Muscle layer of colon (tissue), 2 donors: ENCODE measurements around the gene SKIDA1.

Source experiments
- H3K27ac ChIP-seq: one replicate; pipeline ENCODE4 v1.7.0; 2013; ENCODE audit warnings: low read depth, mild to moderate bottlenecking, low read length, moderate library complexity
- H3K27me3 ChIP-seq, 2 donors: one replicate each; pipeline ENCODE4 v1.7.0; 2013; ENCODE audit warnings: low read length in 2 of 2, mild to moderate bottlenecking in 2 of 2; ENCODE audit not compliant: insufficient read depth in 2 of 2, control insufficient read depth in 1 of 2
- H3K36me3 ChIP-seq: one replicate; pipeline ENCODE4 v1.7.0; 2013; ENCODE audit warnings: mild to moderate bottlenecking, low read length; ENCODE audit not compliant: insufficient read depth
- H3K4me1 ChIP-seq: one replicate; pipeline ENCODE4 v1.7.0; 2013; ENCODE audit warnings: mild to moderate bottlenecking, low read length; ENCODE audit not compliant: insufficient read depth
- H3K4me3 ChIP-seq, 2 donors: one replicate each; pipeline ENCODE4 v1.7.0; 2013; ENCODE audit warnings: low read length in 2 of 2, low read depth in 1 of 2, mild to moderate bottlenecking in 1 of 2, moderate library complexity in 1 of 2
- H3K9ac ChIP-seq: one replicate; pipeline ENCODE4 v1.7.0; 2013; ENCODE audit warnings: low read length
- H3K9me3 ChIP-seq: one replicate; pipeline ENCODE4 v1.7.0; 2013; ENCODE audit warnings: mild to moderate bottlenecking, low read length
- donor health status: abdominal sarcoma.
- donor health status: Adenocarcinoma of cecum.

Gene SKIDA1

DNA sequence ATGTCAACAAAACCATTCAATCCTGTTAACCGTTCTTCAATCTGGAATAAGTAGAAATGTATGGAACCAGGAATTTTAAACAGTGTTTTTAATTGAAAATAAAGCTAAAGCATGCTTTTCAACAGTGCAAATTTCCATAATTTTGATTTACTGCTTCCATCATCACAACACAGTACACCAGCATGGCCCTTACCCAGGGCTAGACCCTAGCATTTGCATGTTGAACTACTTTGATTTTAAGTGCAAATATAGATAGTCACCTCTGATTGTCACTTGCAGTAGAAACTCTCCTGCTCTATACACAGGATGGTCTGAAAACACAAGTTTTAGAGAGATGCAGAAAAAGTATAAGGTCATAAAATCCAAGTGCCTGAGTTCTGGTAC, 12.1 kb downstream of the SKIDA1 start:
- Histone ChIP-seq H3K9ac (no peak overlapping the region), H3K27me3 (no peaks in the 10 kb centered on the region), H3K36me3 (no peaks in the 10 kb centered on the region), H3K27ac (no peak overlapping the region), H3K4me3 (no peak overlapping the region), H3K9me3 (no peaks in the 10 kb centered on the region), H3K4me1 (peaks cover 25% of the 10 kb centered on the region)

DNA sequence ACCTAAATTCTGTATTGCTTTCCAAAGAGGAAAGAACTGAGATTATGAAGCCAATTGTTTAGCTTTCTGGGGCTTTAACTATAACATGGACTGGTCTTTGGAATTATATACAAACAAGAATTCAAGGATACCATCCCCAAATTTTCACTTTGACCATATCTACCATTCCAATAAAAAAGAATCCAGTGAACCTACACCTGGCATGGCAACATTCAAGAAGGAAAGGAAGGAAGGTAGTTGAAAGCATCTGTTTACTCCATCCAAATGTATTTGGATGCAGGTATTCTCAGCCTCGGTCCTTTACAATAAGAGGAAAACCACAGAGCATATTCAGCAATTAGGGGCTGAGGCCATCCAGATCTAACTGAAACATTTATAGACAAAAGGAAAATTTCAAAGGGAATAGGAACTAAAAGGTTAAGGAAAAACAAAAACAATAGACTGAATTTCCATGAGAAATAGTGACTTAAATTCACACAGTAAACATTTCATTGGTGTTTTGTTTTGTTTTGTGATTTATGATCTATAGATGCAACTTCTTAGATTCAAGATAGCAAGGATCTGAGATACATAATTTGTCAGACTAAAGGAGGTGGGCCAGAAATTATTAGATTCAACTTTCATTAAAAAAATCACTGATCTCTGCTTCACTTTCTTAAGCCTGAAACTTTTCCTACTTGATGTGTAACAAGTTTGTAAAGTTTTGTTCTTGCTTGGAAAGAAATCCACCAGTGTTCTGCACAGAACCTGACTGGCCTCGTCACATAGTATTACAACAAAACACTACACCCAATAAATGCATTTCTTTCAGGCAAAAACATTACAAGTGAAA, 12.7 kb downstream of the SKIDA1 start:
- H3K27me3 ChIP-seq: no peaks in the 10 kb centered on the region
- H3K9ac ChIP-seq: no peak overlapping the region
- no peaks in the 10 kb centered on the region for H3K9me3 ChIP-seq
- H3K4me3 ChIP-seq: no peak overlapping the region
- H3K27ac ChIP-seq: no peak overlapping the region
- peaks cover 25% of the 10 kb centered on the region for H3K4me1 ChIP-seq
- no peaks in the 10 kb centered on the region for H3K36me3 ChIP-seq

DNA sequence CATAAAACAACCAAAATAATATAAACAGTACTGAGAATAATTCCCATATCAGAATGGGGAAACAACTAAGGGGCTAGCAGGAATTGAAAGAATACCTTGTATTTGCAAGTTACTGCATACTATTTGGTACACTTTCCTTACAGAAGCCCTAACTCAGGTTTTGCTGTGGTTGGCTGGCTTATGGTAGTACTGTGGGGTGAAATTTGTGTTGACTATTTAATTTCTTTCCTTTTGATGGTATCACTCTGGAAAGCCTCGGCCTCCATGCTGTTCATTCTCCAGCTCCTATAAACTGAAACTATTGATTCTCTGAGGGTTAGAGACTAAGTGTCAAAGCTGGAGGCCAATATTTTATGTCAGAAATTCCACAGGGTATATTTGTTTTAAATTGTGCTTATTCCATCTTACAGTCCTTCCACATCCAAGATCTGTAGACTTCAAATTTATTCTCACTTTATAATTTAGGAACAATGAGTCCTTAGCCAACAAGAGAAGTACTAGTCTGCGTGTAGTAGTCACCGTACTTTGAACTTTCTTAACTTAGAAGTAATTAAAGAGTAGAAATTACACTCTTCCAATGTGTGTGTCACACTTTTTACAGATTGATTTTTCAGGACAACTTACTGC, 13.4 kb downstream of the SKIDA1 start:
- Histone ChIP-seq H3K4me1 (peaks cover 25% of the 10 kb centered on the region), H3K9me3 (no peaks in the 10 kb centered on the region), H3K36me3 (no peaks in the 10 kb centered on the region), H3K27me3 (no peaks in the 10 kb centered on the region), H3K27ac (no peak overlapping the region), H3K4me3 (no peak overlapping the region), H3K9ac (no peak overlapping the region)

DNA sequence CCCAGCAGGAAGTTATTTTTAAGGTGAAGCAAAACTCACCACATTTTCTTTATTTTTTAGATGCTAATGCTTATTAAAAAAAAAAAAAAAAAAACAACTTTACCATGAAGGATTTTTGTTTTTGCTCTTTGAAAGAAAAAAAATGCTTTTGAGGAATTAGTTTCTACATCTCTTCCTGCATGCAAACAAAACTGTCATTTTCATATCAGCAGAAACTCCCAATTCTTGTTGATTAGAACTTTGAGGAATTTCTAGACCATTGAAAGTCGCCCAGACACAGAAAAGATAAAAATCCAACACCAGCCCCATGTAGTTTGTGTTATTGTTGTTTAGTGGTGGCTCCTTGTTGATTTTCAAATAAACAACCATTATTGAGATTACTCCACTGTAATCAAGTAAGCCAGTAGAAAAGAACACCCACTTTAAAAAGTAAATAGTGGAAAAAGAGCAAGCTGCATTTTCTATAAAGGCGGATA, 14.3 kb downstream of the SKIDA1 start:
- no peaks in the 10 kb centered on the region for H3K9me3 ChIP-seq
- H3K27me3 ChIP-seq: no peaks in the 10 kb centered on the region
- no peak overlapping the region for H3K9ac ChIP-seq
- H3K4me1 ChIP-seq: peaks cover 25% of the 10 kb centered on the region
- H3K27ac ChIP-seq: no peak overlapping the region
- no peaks in the 10 kb centered on the region for H3K36me3 ChIP-seq
- H3K4me3 ChIP-seq: no peak overlapping the region

DNA sequence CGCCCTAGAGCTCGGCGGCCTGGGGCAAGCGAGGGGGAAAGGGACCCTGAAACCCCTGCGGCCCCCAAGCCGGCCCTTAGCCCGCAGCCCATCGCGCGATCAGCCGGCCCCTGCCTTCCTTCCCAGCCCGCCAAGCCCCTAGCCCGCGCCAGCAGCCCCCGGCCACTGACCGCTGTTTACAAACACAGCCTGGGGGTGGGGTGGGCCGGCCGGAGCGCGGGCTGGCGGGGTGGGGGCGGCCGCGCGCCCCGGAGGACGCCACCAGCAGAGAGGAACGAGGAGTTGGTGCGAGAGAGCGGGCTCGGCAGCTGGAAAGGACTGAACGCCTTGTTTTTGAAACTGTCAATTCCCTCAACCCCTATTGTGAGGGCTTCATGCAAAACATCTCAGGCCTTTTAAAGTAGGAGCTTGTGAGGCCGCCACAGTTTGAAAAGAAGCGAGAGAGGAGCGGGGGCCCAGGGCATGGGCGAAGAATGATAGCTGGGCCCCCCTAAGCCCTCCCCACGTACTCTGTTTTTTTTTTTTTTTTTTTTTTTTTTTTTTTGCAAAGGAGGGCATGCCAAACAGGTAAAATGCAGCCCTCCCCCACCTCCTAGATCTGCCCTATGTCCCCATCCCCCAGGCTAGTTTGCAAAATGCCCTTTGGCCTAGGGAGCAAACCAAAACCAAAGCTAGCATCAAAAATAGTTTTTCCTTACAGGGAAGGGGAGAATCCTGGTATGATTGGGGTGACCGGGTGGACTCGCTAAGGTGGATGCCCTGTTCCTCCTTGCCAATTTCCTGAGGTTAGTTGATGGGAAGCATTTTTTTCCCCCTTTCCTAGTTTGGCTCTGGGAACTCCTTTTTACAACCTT, 15.0 kb downstream of the SKIDA1 start:
- Histone ChIP-seq H3K36me3 (no peaks in the 10 kb centered on the region), H3K27ac (peak overlapping the region; percentile 0), H3K27me3 (no peaks in the 10 kb centered on the region), H3K4me3 (peak overlapping the region; percentile 40 to 44), H3K4me1 (peaks cover 25% of the 10 kb centered on the region), H3K9me3 (no peaks in the 10 kb centered on the region), H3K9ac (no peak overlapping the region)

DNA sequence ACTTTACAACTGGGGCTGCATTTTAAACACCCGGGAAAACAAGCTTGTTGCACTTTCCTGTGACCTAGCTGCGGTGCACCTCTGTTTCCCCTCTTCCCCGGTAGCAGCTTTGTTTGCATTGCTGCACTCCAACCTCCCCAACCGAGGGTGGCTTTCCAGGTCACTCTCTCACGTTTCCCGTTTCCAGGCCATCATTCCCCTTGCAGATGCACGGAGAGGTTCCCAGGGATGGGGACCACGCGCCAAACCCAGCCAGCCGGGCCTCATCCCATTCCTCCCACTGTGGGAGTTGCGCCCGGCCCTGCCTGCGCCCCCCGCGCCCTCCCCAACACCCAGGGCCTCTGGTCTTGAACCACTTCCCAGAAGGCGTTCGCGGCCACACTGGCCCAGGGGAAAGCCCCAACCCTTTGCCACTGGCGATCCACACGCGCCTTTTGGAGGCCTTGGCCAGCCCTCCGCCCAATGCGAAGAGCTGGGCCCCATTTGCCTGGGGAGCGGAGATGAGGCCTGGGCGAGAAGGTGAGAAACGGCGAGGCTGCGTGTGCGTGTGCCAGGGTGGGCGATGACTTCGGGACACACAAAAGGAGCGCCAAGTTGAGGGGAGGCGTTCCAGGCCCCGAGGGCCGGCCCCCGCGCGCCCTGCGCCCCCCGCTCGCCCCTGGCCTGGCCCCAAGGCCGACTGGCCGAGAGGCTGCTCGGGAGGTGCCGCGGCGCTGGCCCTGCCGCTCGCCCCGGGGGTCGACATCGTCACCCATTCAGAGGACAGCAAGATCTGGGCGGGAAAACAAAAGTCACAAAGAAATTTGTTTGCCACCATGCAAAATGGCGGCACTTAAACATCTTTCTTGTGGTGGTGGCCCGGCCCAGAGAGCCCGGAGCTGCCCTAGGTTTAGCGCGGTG, 15.9 kb downstream of the SKIDA1 start:
- H3K9me3 ChIP-seq: no peaks in the 10 kb centered on the region
- H3K27me3 ChIP-seq: no peaks in the 10 kb centered on the region
- H3K4me1 ChIP-seq: peaks cover 21% of the 10 kb centered on the region
- no peaks in the 10 kb centered on the region for H3K36me3 ChIP-seq
- peak overlapping the region; percentile 40 to 44 for H3K4me3 ChIP-seq
- H3K9ac ChIP-seq: no peak overlapping the region
- peak overlapping the region; percentile 41 for H3K27ac ChIP-seq

DNA sequence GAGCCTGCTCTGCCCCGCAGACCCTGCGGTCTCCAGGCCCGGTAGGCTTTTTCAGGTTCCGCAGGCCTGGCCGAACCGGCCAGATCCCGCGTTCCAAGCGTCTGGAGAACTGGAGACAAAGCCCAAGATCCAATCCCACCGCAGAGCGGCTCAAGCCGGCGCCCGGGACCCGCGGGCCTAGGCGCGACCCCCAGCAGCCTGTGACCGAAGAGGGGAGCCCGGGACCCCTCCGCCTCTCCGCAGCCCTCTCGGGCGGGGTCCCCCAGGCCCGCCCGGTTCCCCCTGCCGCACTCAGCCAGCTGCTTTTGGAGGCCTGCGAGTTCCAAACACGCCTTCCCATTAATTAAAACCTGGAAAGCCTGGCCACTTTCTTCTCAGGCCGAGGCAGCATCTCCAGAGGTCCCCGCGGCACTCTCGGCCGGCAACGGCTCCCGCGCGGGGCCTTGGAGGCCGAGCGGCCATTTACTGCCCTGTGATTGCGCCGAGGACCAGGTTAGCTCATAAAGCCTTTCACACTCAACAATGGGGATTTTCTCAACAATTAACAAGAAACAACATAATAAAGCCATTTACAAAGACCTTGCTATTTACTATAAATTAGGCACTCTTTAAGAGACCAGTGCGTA, 16.7 kb downstream of the SKIDA1 start:
- no peak overlapping the region for H3K27ac ChIP-seq

DNA sequence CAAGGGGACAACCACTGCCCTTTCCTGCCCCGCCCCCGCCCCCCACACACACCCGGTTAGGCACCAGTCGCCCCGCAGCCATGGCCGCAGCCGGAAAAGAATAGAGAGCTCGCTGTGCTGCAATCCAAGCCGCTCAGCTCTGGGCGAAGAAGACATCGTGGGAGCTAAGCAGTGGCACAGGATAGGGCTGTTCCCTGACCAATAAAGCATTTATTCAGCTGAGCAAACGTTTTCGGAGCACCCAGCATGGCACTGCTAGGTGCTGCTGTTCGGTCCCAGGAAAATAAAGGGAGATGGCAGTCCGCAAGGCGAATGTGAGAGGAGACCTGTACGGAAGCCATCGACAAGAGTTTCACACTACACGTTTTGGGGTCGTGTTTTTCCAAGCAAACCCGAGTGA, 18.3 kb downstream of the SKIDA1 start:
- peaks cover 13% of the 10 kb centered on the region for H3K4me1 ChIP-seq
- no peaks in the 10 kb centered on the region for H3K36me3 ChIP-seq
- H3K9me3 ChIP-seq: no peaks in the 10 kb centered on the region
- no peak overlapping the region for H3K4me3 ChIP-seq
- H3K27me3 ChIP-seq: no peaks in the 10 kb centered on the region
- no peak overlapping the region for H3K9ac ChIP-seq
- H3K27ac ChIP-seq: no peak overlapping the region

More for the DNA sequence above, 16.7 kb downstream of the SKIDA1 start:
- H3K27me3 ChIP-seq: no peaks in the 10 kb centered on the region
- H3K9ac ChIP-seq: no peak overlapping the region
- H3K36me3 ChIP-seq: no peaks in the 10 kb centered on the region
- peaks cover 21% of the 10 kb centered on the region for H3K4me1 ChIP-seq
- no peak overlapping the region for H3K4me3 ChIP-seq
- no peaks in the 10 kb centered on the region for H3K9me3 ChIP-seq

DNA sequence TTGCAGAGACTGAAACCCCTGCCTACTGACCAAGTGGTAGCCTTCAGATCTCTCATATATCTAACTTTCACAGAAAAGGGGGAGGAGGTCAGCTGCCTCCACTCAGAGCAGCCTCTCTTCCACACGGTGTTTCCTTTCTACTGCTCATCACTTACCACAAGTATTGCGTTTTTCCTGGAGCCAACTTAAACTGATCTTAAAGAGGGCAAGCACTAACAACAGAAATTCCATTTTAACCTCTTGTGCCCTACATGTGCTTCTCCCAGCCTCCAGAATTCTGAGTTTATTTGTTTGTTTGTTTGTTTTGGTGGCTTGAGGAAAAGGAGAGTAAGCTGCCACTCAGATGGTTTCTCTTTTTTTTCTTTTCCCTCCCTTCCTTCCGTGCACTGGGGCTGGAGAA, 19.1 kb downstream of the SKIDA1 start:
- Histone ChIP-seq H3K4me3 (no peak overlapping the region), H3K27ac (no peak overlapping the region), H3K4me1 (peaks cover 7% of the 10 kb centered on the region), H3K9me3 (no peaks in the 10 kb centered on the region), H3K27me3 (no peaks in the 10 kb centered on the region), H3K9ac (no peak overlapping the region), H3K36me3 (no peaks in the 10 kb centered on the region)

DNA sequence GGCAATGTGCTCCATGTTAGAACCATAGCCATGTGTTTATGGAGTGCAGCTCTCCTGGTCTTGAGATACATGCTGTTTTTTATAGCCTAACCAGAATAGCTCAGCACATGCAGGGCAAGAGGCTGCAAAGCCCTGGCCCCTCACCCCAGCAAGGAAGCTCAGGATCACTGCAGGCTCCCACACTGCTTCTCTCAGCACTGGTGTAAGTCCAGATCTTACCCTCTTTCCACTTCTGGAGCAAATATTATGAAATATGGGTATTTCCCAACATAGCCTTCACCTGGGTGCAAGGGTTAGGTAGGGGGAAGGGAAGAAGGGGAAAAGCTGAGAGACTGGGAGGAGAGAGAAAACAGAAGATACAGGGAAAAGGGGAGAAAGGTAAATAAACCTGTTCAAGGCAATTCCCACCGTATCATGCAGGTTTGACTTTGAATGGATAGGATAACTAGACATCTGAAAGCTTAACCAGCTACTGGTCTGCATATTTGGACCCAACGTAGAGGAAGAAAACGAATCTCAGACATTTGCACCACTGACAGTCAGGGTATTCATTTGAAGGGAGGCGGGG, 19.7 kb downstream of the SKIDA1 start:
- Histone ChIP-seq H3K4me1 (peaks cover 3% of the 10 kb centered on the region), H3K9ac (no peak overlapping the region), H3K27me3 (no peaks in the 10 kb centered on the region), H3K27ac (no peak overlapping the region), H3K9me3 (no peaks in the 10 kb centered on the region), H3K36me3 (no peaks in the 10 kb centered on the region), H3K4me3 (no peak overlapping the region)
